H9 (cell line): Measurements from ENCODE around the gene FGR. TPM values are rescaled to one million over a fixed set of nuclear protein-coding genes. Genes with fewer than 3 reads are reported as not detected.

Experiments used
- DNase-seq: peaks from one replicate; pipeline ENCODE4 v3.0.0-alpha.2; 2017
- H2AFZ ChIP-seq: one replicate; pipeline ENCODE4 v1.6.1; 2013; ENCODE audit warnings: mild to moderate bottlenecking, low read length, control low read depth, moderate library complexity
- H2AK5ac ChIP-seq: 2 replicates; pipeline ENCODE4 v1.6.1; 2013; ENCODE audit warnings: low read length, control low read depth, mixed read lengths; ENCODE audit not compliant: insufficient read length
- H2BK120ac ChIP-seq: one replicate; pipeline ENCODE4 v1.6.1; 2013; ENCODE audit warnings: low read depth, mild to moderate bottlenecking, low read length, control low read depth, inconsistent platforms; ENCODE audit not compliant: poor library complexity, severe bottlenecking
- H2BK12ac ChIP-seq: 2 replicates; pipeline ENCODE4 v1.6.1; 2013; ENCODE audit warnings: low read length, control low read depth, mixed read lengths, low read depth; ENCODE audit not compliant: insufficient read length
- H2BK15ac ChIP-seq: 2 replicates; pipeline ENCODE4 v1.6.1; 2013; ENCODE audit warnings: low read depth, low read length, control low read depth
- H2BK20ac ChIP-seq: one replicate; pipeline ENCODE4 v1.6.1; 2013; ENCODE audit warnings: low read depth, mild to moderate bottlenecking, low read length, control low read depth, inconsistent platforms; ENCODE audit not compliant: poor library complexity, severe bottlenecking
- H2BK5ac ChIP-seq: 2 replicates; pipeline ENCODE4 v1.6.1; 2013; ENCODE audit warnings: low read length, control low read depth, mixed read lengths; ENCODE audit not compliant: insufficient read length
- H3K14ac ChIP-seq: 2 replicates; pipeline ENCODE4 v1.6.1; 2013; ENCODE audit warnings: low read length, control low read depth; ENCODE audit not compliant: insufficient read depth
- H3K18ac ChIP-seq: 2 replicates; pipeline ENCODE4 v1.6.1; 2013; ENCODE audit warnings: low read depth, mild to moderate bottlenecking, mixed read lengths, low read length, control low read depth; ENCODE audit not compliant: insufficient read length
- H3K23ac ChIP-seq: 2 replicates; pipeline ENCODE4 v1.6.1; 2013; ENCODE audit warnings: low read length, control low read depth, mixed read lengths, low read depth; ENCODE audit not compliant: insufficient read length
- H3K23me2 ChIP-seq: 2 replicates; pipeline ENCODE4 v1.6.1; 2013; ENCODE audit warnings: low read depth, mild to moderate bottlenecking, mixed read lengths, low read length, control low read depth; ENCODE audit not compliant: insufficient read length, poor library complexity, severe bottlenecking
- H3K27ac ChIP-seq: 2 replicates; pipeline ENCODE4 v1.5.1; 2013; ENCODE audit warnings: low read length, control low read depth, mixed read lengths, low read depth; ENCODE audit not compliant: insufficient read length
- H3K27me3 ChIP-seq: 2 replicates; pipeline ENCODE4 v1.6.1; 2013; ENCODE audit warnings: low read length, control low read depth, inconsistent platforms; ENCODE audit not compliant: insufficient read depth
- H3K4ac ChIP-seq: 2 replicates; pipeline ENCODE4 v1.6.1; 2013; ENCODE audit warnings: low read depth, mild to moderate bottlenecking, control low read depth, inconsistent platforms, low read length, moderate library complexity
- H3K4me1 ChIP-seq: 2 replicates; pipeline ENCODE4 v1.6.1; 2013; ENCODE audit warnings: low read length, control low read depth, inconsistent platforms; ENCODE audit not compliant: insufficient read depth
- H3K4me2 ChIP-seq: 2 replicates; pipeline ENCODE4 v1.6.1; 2013; ENCODE audit warnings: low read length, control low read depth, mixed read lengths; ENCODE audit not compliant: insufficient read length, insufficient read depth
- H3K56ac ChIP-seq: 2 replicates; pipeline ENCODE4 v1.6.1; 2013; ENCODE audit warnings: low read depth, mild to moderate bottlenecking, mixed read lengths, low read length, control low read depth; ENCODE audit not compliant: insufficient read length
- H3K79me1 ChIP-seq: 2 replicates; pipeline ENCODE4 v1.6.1; 2013; ENCODE audit warnings: low read depth, mild to moderate bottlenecking, moderate library complexity, low read length, control low read depth, inconsistent platforms; ENCODE audit not compliant: insufficient read depth, poor library complexity, severe bottlenecking
- H3K79me2 ChIP-seq: 2 replicates; pipeline ENCODE4 v1.6.1; 2013; ENCODE audit warnings: low read length, control low read depth, inconsistent platforms; ENCODE audit not compliant: insufficient read depth
- H3K9ac ChIP-seq: 2 replicates; pipeline ENCODE4 v1.6.1; 2013; ENCODE audit warnings: low read length, control low read depth, mixed read lengths; ENCODE audit not compliant: insufficient read length; ENCODE audit errors: extremely low read depth
- H3K9me3 ChIP-seq: one replicate; pipeline ENCODE4 v1.6.1; 2013; ENCODE audit warnings: low read depth, low read length, inconsistent platforms; ENCODE audit not compliant: control insufficient read depth
- H3T11ph ChIP-seq: one replicate; pipeline ENCODE4 v1.6.1; 2013; ENCODE audit warnings: mild to moderate bottlenecking, low read length, control low read depth, inconsistent platforms
- H4K20me1 ChIP-seq: one replicate; pipeline ENCODE4 v1.6.1; 2013; ENCODE audit not compliant: control insufficient read depth, insufficient read length, insufficient read depth
- H4K5ac ChIP-seq: 2 replicates; pipeline ENCODE4 v1.6.1; 2013; ENCODE audit warnings: low read depth, mild to moderate bottlenecking, mixed read lengths, low read length, control low read depth; ENCODE audit not compliant: insufficient read length
- H4K8ac ChIP-seq: replicated peaks from 2 replicates; pipeline ENCODE4 v1.6.1; 2013; ENCODE audit warnings: low read length, control low read depth, mixed read lengths, low read depth; ENCODE audit not compliant: insufficient read length
- H4K91ac ChIP-seq: 2 replicates; pipeline ENCODE4 v1.6.1; 2013; ENCODE audit warnings: low read depth, mild to moderate bottlenecking, moderate library complexity, mixed read lengths, low read length, control low read depth; ENCODE audit not compliant: insufficient read length
- H3K27ac Mint-ChIP-seq, 3 experiments: 2 replicates in 2 of 3; 3 replicates in 1 of 3; pipeline ENCODE4 v1.8.0; 2020 to 2021; ENCODE audit warnings: mixed read lengths in 3 of 3, mild to moderate bottlenecking in 1 of 3, moderate library complexity in 1 of 3
- H3K27me3 Mint-ChIP-seq: 2 replicates; pipeline ENCODE4 v1.8.0; 2021; ENCODE audit warnings: low read depth, mild to moderate bottlenecking, moderate library complexity, mixed read lengths
- H3K36me3 Mint-ChIP-seq, 3 experiments: 2 replicates in 2 of 3; 3 replicates in 1 of 3; pipeline ENCODE4 v1.8.0; 2020 to 2021; ENCODE audit warnings: low read depth in 3 of 3, mixed read lengths in 3 of 3; ENCODE audit not compliant: insufficient read depth in 1 of 3
- H3K4me1 Mint-ChIP-seq, 2 experiments: 2 replicates each; pipeline ENCODE4 v1.8.0; 2020; ENCODE audit warnings: mixed read lengths in 2 of 2
- H3K4me3 Mint-ChIP-seq, 2 experiments: 2 replicates in 1 of 2; 3 replicates in 1 of 2; pipeline ENCODE4 v1.8.0; 2020 to 2021; ENCODE audit warnings: mild to moderate bottlenecking in 2 of 2, mixed read lengths in 2 of 2, moderate library complexity in 1 of 2
- H3K9me3 Mint-ChIP-seq, 2 experiments: 2 replicates in 1 of 2; 3 replicates in 1 of 2; pipeline ENCODE4 v1.8.0; 2020; ENCODE audit warnings: mild to moderate bottlenecking in 2 of 2, mixed read lengths in 2 of 2, moderate library complexity in 1 of 2
- WGBS: extraction: QIAGEN DNeasy Blood & Tissue Kit; methylation state at CpG from one replicate; pipeline ENCODE4 v1.1.7; 2013; ENCODE audit warnings: missing lambda C conversion rate, low lambda C conversion rate, mixed read lengths; ENCODE audit not compliant: insufficient read length; ENCODE audit errors: extremely low coverage; 5-methylcytosine and 5-hydroxymethylcytosine counted together
- total RNA-seq: library from RNA; stranded (reverse); gene quantifications from 2 replicates; pipeline ENCODE4 v1.2.1, GENCODE V29; 2021
- TF ChIP-seq, protein P1 (sequence below): fragments of 200-600 bp; sonication (generic); conservative IDR thresholded peaks from 3 replicates; pipeline ENCODE4 v1.8.0; 2021; ENCODE audit warnings: antibody characterized with exemption, mild to moderate bottlenecking

Gene FGR
- total RNA-seq, 1 experiment from 2014 or later, result not detected

DNA sequence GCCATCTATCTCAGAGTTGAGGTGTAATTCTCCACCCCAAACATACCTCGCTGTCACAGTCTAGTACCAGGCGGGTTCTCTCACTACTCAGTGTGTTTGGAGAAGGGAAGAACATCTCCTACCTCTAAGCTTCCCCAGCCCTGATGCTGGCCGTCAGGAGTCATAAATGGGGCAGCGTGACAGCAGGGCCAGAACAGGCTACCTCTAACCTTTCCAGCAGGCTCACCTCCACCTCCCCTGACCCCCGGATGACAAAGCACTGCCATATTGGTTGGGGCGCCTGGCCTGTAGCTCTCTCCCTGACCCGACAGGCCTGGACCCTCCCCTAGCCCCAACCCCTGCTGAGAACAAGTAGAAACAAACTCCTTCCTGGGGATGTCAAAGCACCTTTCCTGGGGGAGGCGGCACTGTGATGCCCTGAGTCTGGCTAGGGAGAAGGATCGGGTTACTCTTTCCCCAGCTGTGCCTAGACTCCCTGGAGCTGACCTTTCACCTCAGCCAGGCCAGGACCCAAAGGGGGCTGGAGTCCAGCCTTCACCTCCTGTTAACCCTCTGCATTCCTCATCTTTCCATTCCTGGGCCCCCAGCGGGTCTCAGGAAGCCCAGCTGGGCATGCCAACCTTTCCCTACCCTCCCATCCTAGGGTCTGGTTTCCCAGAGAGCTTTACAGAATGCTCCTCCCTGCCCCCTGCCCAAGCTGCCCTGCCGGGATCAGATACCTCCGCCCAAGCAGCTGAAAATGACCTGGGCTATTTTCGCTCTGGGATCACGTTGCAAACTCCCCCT lies 65.3 kb downstream of the FGR start:
- H3K4me1 ChIP-seq, result peaks cover 39% of the 10 kb centered on the region
- H4K20me1 ChIP-seq, result no peaks in the 10 kb centered on the region

More for the DNA sequence above, 65.3 kb downstream of the FGR start:
- no peak overlapping the region for H4K8ac ChIP-seq
- H3K4ac ChIP-seq, result no peak overlapping the region
- no peak overlapping the region for H2AK5ac ChIP-seq
- H4K5ac ChIP-seq, result no peak overlapping the region
- no peak overlapping the region for H2BK15ac ChIP-seq
- H3T11ph ChIP-seq, result no peak overlapping the region
- no peak overlapping the region for H2BK20ac ChIP-seq
- no peaks in the 10 kb centered on the region for H3K27me3 ChIP-seq
- no peak overlapping the region for H3K56ac ChIP-seq
- no peak overlapping the region for H4K91ac ChIP-seq
- peak; percentile 57 for DNase-seq
- peak overlapping the region; percentile 25 to 49; a peak in 4 of 5 replicates for H3K4me3 Mint-ChIP-seq
- no peak overlapping the region for H3K9ac ChIP-seq
- TF ChIP-seq, protein P1, sequence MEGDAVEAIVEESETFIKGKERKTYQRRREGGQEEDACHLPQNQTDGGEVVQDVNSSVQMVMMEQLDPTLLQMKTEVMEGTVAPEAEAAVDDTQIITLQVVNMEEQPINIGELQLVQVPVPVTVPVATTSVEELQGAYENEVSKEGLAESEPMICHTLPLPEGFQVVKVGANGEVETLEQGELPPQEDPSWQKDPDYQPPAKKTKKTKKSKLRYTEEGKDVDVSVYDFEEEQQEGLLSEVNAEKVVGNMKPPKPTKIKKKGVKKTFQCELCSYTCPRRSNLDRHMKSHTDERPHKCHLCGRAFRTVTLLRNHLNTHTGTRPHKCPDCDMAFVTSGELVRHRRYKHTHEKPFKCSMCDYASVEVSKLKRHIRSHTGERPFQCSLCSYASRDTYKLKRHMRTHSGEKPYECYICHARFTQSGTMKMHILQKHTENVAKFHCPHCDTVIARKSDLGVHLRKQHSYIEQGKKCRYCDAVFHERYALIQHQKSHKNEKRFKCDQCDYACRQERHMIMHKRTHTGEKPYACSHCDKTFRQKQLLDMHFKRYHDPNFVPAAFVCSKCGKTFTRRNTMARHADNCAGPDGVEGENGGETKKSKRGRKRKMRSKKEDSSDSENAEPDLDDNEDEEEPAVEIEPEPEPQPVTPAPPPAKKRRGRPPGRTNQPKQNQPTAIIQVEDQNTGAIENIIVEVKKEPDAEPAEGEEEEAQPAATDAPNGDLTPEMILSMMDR, result no peak
- no peak overlapping the region for H3K23ac ChIP-seq
- H3K27ac ChIP-seq, result no peak overlapping the region
- H2BK5ac ChIP-seq, result no peak overlapping the region
- no peaks in the 10 kb centered on the region; the same call in none of the 2 replicates for H3K27me3 Mint-ChIP-seq
- no peaks in the 10 kb centered on the region for H3K79me2 ChIP-seq
- peak overlapping the region; percentile 74 to 97 (median 95); a peak in 6 of 7 replicates for H3K27ac Mint-ChIP-seq
- no peak overlapping the region for H2BK12ac ChIP-seq
- no peaks in the 10 kb centered on the region for H3K79me1 ChIP-seq
- H3K36me3 Mint-ChIP-seq, result no peaks in the 10 kb centered on the region
- H3K18ac ChIP-seq, result no peak overlapping the region
- H2AFZ ChIP-seq, result no peak overlapping the region
- WGBS, result no CpG with 5 or more reads among the region's 14 CpGs
- peaks cover 2% of the 10 kb centered on the region for H3K23me2 ChIP-seq
- H3K4me1 Mint-ChIP-seq, result peaks cover 83 to 88% of the 10 kb centered on the region in 2 experiments
- no peaks in the 10 kb centered on the region; a peak in 1 of 5 replicates for H3K9me3 Mint-ChIP-seq
- peak overlapping the region; percentile 15 for H3K4me2 ChIP-seq
- no peak overlapping the region for H2BK120ac ChIP-seq
- no peaks in the 10 kb centered on the region for H3K9me3 ChIP-seq
- H3K14ac ChIP-seq, result no peak overlapping the region
